NCI-H2107 treated with DMSO at 0.1 percent for 48 hours (cell line): ENCODE data around the gene GLT8D2.

Experiments used
- DNase-seq: peaks from one replicate; lab custom pipeline; 2025; ENCODE audit not compliant: unreplicated experiment; lab: John Stamatoyannopoulos, UW

The GLT8D2 gene, protein sequence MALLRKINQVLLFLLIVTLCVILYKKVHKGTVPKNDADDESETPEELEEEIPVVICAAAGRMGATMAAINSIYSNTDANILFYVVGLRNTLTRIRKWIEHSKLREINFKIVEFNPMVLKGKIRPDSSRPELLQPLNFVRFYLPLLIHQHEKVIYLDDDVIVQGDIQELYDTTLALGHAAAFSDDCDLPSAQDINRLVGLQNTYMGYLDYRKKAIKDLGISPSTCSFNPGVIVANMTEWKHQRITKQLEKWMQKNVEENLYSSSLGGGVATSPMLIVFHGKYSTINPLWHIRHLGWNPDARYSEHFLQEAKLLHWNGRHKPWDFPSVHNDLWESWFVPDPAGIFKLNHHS

DNA sequence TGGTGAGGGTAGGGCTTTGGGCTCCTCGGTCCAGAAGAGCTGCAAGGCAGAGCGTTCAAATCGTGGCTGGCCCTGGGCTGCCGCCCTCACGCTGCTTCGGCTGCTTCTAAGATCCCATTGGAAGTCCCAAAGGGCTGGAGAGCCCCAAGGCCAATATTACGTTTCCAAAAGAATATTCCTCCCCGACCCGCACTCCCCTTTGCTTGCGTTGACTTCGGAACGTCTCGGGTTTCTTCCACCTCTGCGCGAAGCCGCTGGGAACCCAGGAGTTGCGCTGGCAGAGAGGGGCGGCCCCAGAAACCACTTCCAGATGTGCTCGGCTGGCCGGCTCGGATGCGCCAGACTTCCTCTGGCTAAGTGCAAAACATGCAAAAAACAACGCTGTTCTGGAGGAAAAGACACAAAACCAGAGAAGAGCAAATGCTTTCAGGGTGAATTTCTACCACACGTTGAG lies at the start of gene GLT8D2:
Gene GLT8D2, minus strand, starts transcription at position 285 of the 454 bp plus-strand sequence. CDS start 30,539 bp downstream, outside the sequence.
- peak; percentile 50 for DNase-seq

DNA sequence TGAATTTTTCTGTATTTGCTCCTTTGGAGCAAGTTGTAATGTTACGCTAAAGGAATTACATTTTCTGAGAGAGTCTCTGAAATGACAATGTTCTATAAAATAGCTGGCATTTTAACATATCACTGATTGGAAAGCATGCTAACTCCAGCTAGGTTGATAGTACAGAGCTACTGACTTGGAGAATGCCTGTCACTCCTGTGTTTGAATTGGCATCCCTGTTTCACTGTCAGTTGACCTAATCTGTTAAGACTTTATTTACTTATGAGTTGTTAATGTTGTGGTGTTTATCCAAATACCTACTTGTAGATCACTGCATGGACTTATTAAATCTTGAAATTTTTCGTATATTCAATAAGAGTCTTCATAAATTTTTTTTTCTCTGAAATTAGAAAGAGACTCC lies 48.0 kb upstream of the GLT8D2 start:
- DNase-seq: no peak

GRCh38 chr12:104095289-104095688 lies 45.3 kb upstream of the GLT8D2 start:
- no peak for DNase-seq

GRCh38 chr12:104094284-104094683 lies 44.3 kb upstream of the GLT8D2 start:
- DNase-seq: no peak

DNA sequence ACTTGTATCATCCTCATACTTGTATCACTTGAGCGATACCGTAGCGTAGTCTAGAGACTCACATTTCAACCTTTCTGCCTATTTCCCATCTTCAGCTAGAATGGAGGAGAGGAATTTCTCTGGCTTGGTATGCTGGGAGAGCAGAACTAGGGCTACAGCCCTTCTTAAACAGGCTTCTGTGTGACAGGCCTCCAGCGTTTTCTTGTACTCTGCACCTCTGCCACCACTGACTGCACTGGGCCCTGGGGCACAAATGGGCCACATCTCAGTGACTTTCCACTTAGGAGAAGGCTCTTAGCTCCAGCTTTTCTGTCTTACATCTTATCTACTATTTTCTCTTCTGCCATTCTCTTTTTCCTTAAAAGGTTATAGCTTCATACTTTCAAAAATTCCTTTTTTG lies 41.1 kb upstream of the GLT8D2 start:
- DNase-seq: no peak

GRCh38 chr12:104090685-104091084 lies 40.7 kb upstream of the GLT8D2 start:
- DNase-seq: no peak

DNA sequence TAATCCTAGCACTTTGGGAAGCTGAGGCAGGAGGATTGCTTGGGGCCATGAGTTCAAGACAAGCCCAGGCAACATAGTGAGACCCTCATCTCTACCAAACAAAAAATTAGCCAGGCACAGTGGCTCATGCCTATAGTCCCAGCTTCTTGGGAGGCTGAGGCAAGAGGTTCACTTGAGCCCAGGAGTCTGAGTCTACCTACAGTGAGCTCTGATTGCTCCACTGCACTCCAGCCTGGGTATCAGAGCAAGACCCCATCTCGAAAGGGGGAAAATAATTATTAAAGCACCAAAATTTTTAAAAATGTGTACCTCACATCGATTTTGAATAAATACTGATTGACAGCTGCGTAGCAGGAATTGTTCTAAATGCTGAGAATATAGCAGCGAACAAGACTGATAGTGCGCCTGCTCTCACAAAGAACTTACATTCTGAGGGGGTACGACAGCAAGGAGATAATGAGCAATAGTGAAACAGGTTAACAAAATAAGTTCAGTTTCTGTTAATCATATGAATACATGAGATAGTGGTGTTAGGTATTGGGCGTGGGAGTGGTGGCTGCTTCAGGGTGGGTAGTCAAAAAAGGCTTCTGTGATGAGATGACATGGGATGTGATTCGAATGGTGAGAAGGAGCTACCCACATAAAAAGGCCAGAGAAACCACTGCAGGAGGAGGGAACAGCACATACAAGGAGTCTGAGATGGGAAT lies 33.9 kb upstream of the GLT8D2 start:
- DNase-seq: no peak

DNA sequence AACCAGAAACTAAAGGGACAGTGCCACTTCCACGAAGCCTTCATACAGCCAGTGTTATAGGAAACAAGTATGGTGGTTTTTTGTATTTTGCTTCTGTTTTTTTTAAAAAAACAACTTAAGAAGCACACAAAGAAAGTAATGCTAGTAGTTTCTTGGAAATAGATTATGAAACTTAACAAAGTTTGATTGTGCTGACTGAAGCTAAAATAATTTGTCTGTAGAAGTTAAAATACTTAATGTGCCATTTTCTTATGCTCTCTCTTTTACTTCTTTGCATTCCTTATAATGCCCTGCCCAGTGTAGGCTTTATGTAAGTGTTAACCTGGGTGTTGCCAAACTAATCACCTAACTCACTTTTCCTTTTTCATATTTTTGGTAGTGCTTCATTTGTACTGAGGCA lies 30.8 kb upstream of the GLT8D2 start:
- no peak for DNase-seq

DNA sequence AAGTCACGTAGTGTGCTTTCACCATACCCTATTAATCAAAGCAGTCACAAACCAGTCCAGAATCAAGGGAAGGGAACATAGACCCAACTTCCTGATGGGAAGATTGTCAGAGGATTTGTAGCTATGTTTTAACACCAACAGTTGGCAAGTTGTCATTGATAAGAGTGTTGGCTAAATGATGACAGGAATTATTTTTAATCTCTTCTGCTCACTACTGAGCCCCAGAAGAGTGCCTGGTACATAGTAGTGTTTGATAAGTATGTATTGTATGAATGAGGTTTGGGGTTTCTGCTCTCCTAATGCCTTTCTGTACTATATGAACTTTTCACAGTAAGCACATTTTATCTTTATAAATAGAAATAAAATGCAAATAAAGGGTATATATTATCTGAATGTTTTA lies 29.0 kb upstream of the GLT8D2 start:
- DNase-seq: no peak

GRCh38 chr12:104073699-104074098 lies 23.7 kb upstream of the GLT8D2 start:
- DNase-seq: no peak

GRCh38 chr12:104072099-104072498 lies 22.1 kb upstream of the GLT8D2 start:
- DNase-seq: no peak

DNA sequence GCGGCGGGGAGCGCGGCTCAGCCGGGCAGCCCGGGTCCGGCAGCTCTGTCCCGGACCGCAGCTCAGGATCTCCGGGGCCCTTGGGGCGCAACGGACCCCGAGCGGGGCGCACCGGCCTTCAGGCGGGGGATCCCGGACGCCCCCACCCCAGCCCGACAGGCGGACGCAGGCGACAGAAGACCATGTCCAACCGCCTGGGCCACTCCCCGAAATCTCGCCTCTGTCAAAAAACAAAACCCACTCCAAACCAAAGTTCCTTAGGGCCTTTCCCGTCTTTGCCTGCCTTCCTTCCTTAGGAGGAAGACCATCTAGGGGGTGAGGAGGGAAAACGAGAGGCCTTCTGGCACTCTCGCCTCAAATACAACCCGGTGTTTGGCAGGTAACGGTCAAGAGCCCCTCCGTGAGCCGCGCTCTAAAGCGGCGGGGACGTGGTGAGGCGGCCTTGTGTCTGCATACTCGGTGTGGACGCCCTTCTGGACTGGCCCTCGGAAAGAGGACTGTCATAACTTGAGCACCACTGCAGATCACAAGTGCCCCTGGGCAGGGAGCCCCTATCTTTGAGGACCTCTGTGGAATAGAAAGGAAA lies 14.9 kb upstream of the GLT8D2 start:
- DNase-seq: no peak

- DNase-seq: peak; percentile 72
Observed at GRCh38 chr12:104064031-104064841, 14.2 kb upstream of the GLT8D2 start, which contains the start of gene HCFC2. Gene HCFC2 (plus strand): TSS chr12:104064531. CDS start chr12:104064561, 30 bp downstream.

GRCh38 chr12:104063712-104064030 lies 13.7 kb upstream of the GLT8D2 start:
- DNase-seq: peak; percentile 32

DNA sequence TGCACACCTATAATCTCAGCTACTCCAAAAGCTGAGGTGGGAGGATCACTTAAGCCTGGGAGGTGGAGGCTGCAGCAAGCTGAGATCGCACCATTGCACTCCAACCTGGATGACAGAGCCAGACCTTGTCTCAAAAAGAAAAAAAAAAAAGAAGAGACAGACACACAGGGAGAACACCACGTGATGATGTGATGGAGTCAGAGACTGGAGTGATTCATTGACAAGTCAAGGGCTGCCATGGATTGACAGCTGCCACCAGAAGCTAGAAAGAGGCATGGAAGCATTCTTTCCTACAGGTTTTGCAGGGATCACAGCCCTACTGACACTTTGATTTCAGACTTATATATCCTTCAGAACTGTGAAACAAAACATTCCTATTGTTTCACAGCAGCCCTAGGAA lies 10.8 kb upstream of the GLT8D2 start:
- DNase-seq: no peak

- no peak for DNase-seq
Observed at GRCh38 chr12:104059963-104060362, 10.0 kb upstream of the GLT8D2 start.

- no peak for DNase-seq
Observed at GRCh38 chr12:104058802-104059201, 8.8 kb upstream of the GLT8D2 start.

DNA sequence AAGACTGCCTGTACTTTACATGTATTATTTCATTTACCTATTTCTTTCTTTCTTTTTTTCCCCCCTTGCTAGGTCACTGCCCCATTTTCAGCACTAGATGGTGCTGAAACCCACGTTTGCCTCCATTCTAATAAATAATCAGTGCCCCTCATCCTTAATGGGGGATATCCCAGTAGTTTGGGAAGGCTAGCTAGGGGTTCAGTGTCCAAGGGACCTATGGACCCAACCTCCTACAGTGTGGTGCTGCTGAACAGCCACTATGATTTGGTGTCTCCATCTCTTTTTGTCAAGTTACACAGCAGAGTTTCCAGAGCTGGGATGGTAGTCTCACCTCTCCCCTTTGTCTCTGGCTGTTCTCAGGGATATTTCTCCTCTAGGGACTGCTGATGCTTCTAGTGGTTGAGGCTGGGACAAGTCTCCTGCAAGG lies 7.8 kb upstream of the GLT8D2 start:
- DNase-seq: peak; percentile 39

DNA sequence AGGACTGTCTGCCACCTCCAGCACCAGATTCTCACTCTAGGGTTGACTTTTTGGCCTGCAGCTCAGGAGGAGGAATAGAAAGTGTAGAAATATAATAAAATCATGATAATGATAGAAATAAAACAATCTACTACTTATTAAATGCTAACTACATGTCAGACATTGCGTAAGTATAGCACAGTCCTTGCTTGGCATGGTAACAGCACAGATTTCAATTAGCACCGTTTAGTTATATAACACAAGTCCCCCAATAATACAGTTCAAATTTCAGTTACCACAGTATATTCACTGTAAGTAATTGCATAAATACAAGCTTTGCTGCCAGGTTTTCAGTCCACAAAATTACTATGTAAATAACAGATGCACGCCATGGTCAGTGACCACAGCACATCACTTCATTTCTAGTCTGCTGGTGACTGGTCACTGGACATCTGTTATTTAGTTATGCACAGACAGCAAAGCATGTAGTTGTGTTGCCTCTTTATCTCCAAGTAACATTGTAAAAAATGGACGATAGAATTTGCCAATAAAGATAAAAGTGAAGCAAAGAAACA lies 6.5 kb upstream of the GLT8D2 start:
- no peak for DNase-seq

- peak; percentile 65 for DNase-seq
Observed at GRCh38 chr12:104055686-104056388, 5.8 kb upstream of the GLT8D2 start.
